ENCODE results near the gene TIMM13. TPM values are rescaled to one million over a fixed set of nuclear protein-coding genes. Genes with fewer than 3 reads are reported as not detected.

TIMM13 gene
- total and polyA plus RNA-seq, 9 of the 15 experiments (the other 6 are each of a cell fraction or from before 2014, with no cell fraction given): 17.6 to 215 (median 71.8) TPM

- H3K4me2 ChIP-seq (ENCODE audit: insufficient read depth, low read length): no peak overlapping the region
- peaks cover 9% of the 10 kb centered on the region for H3K9me3 ChIP-seq (replicated peaks; ENCODE audit: control insufficient read depth, insufficient read depth, low read depth, low read length)
- no peak for TF ChIP-seq BDP1 (IDR thresholded peaks at IDR 0.05; ENCODE audit: insufficient read depth, insufficient read length)
- TF ChIP-seq ZZZ3 (IDR thresholded peaks at IDR 0.05): no peak
- TF ChIP-seq HNRNPLL (IDR thresholded peaks at IDR 0.05; ENCODE audit: low read depth, low read length, poor library complexity, severe bottlenecking): no peak
- no peak for TF ChIP-seq ZFP1 (CRISPR knock-in tag; IDR thresholded peaks at IDR 0.05)
- no peak for TF ChIP-seq RBM39 (optimal IDR thresholded peaks at IDR 0.05; ENCODE audit: low read depth, low read length)
- TF ChIP-seq CBX8 (IDR thresholded peaks at IDR 0.05; ENCODE audit: borderline replicate concordance, extremely low read depth, low read depth, low read length, poor library complexity, severe bottlenecking): no peak
- no peak for TF ChIP-seq EGR1 (conservative IDR thresholded peaks at IDR 0.05)
- TF ChIP-seq SIN3A (IDR thresholded peaks at IDR 0.05; ENCODE audit: borderline replicate concordance in 2 of 2, control insufficient read depth in 1 of 2, low read depth in 2 of 2, low read length in 2 of 2): no peak
- TF ChIP-seq STAT5B (CRISPR knock-in tag; IDR thresholded peaks at IDR 0.05): no peak
- no peak for TF ChIP-seq NR4A1 (CRISPR knock-in tag; IDR thresholded peaks at IDR 0.05)
- no peak for TF ChIP-seq NR4A1 (tag; IDR thresholded peaks at IDR 0.05)
- H3K27me3 ChIP-seq (ENCODE audit: control insufficient read depth in 2 of 2, insufficient read depth in 2 of 2, low read length in 2 of 2): no peaks in the 10 kb centered on the region
- FAIRE-seq (no peak), ATAC-seq (no peak), DNase-seq (ENCODE audit: extremely low read depth in 1 of 4, low spot score in 3 of 4) (no peak)
- POLR2A ChIA-PET: interaction anchor here (0.6 to 0.9 kb wide), 3 partner anchors 13 to 263 kb away, joined by 3 to 5 read pairs (median 3); no protein-coding TSS in a partner anchor
- WGBS (ENCODE audit: insufficient coverage, low coverage, missing lambda C conversion rate): 26% methylated on average over 17 of the region's 18 CpGs
- H3K9ac ChIP-seq (ENCODE audit: insufficient read depth in 1 of 2, low read depth in 2 of 2, low read length in 2 of 2): no peak overlapping the region
- no peaks in the 10 kb centered on the region for H3K79me2 ChIP-seq (ENCODE audit: control insufficient read depth, insufficient read depth, low read length)
- no peak overlapping the region for H2AFZ ChIP-seq (ENCODE audit: low read depth, low read length)
- H3K9me1 ChIP-seq (ENCODE audit: control insufficient read depth, insufficient read depth, low read length): no peaks in the 10 kb centered on the region
- peaks cover 0 to 15% of the 10 kb centered on the region in 2 experiments; a peak in 3 of 5 replicates for H3K4me1 ChIP-seq (replicated peaks in 1 of 2; ENCODE audit: control insufficient read depth in 2 of 2, insufficient read depth in 2 of 2, low read length in 2 of 2)
- CTCF ChIA-PET (ENCODE audit: low intra/inter-chr PET ratio): no interaction called here
- H3K27ac ChIP-seq (ENCODE audit: extremely low read depth, low read depth, low read length): no peak overlapping the region
- H3K36me3 ChIP-seq (ENCODE audit: control insufficient read depth, insufficient read depth, low read length): no peaks in the 10 kb centered on the region
- in situ Hi-C loops (cut with MboI): loop anchor here (10.0 kb wide), 1 partner anchor 226 kb away; the partner anchor contains the start of gene AP3D1
- BruUV-seq (replicated peaks): no TSS peak
- intact Hi-C loops (cut with micrococcal nuclease): loop anchor here (10.0 kb wide), 1 partner anchor 56 kb away; the partner anchor contains the start of genes LSM7 and SPPL2B
- H3K4me3 ChIP-seq: no peak overlapping the region
- no peaks in the 10 kb centered on the region for H4K20me1 ChIP-seq (replicated peaks; ENCODE audit: control insufficient read depth, insufficient read depth, low read length)
Observed at GRCh38 chr19:2381148-2381820, 46.1 kb downstream of the TIMM13 start.

Data from K562 (cell line).